Activated CD4-positive, CD25-positive, alpha-beta regulatory T cell treated with anti-CD3 and anti-CD28 coated beads, Interleukin-2, amount 50 U/mL, for 16 hours (primary cell): ENCODE results near the gene FYN.

Source experiments
- DNase-seq: peaks from one replicate; pipeline ENCODE4 v3.0.0-alpha.2; 2020; ENCODE audit warnings: low read depth, low spot score

Gene FYN

GRCh38 chr6:111769365-111770152 lies 103.7 kb downstream of the FYN start:
- DNase-seq: no peak

- DNase-seq: no peak
Observed at GRCh38 chr6:111768431-111768770, 104.9 kb downstream of the FYN start.

- no peak for DNase-seq
Observed at GRCh38 chr6:111767752-111768430, 105.4 kb downstream of the FYN start.

GRCh38 chr6:111766201-111766857 lies 106.9 kb downstream of the FYN start:
- DNase-seq: no peak

- no peak for DNase-seq
Observed at GRCh38 chr6:111765763-111766162, 107.5 kb downstream of the FYN start.

- peak; percentile 45 for DNase-seq
Observed at GRCh38 chr6:111764238-111765175, 108.7 kb downstream of the FYN start.

- DNase-seq: no peak
Observed at GRCh38 chr6:111763381-111763780, 109.9 kb downstream of the FYN start.

GRCh38 chr6:111761783-111762312 lies 111.4 kb downstream of the FYN start:
- no peak for DNase-seq

- no peak for DNase-seq
Observed at GRCh38 chr6:111761212-111761611, 112.0 kb downstream of the FYN start.

GRCh38 chr6:111759836-111760785 lies 113.1 kb downstream of the FYN start:
- DNase-seq: no peak

GRCh38 chr6:111759331-111759835 lies 113.9 kb downstream of the FYN start:
- no peak for DNase-seq

- no peak for DNase-seq
Observed at GRCh38 chr6:111758608-111759329, 114.5 kb downstream of the FYN start.

- DNase-seq: no peak
Observed at GRCh38 chr6:111757342-111757741, 115.9 kb downstream of the FYN start.

GRCh38 chr6:111754423-111754822 lies 118.8 kb downstream of the FYN start:
- no peak for DNase-seq

- no peak for DNase-seq
Observed at GRCh38 chr6:111753573-111753972, 119.7 kb downstream of the FYN start.

- DNase-seq: no peak
Observed at GRCh38 chr6:111752476-111752875, 120.8 kb downstream of the FYN start.

- DNase-seq: peak; percentile 47
Observed at GRCh38 chr6:111750753-111751673, 122.2 kb downstream of the FYN start.

GRCh38 chr6:111750153-111750552 lies 123.1 kb downstream of the FYN start:
- DNase-seq: no peak
